Stimulated activated CD8-positive, alpha-beta memory T cell treated with anti-CD3 and anti-CD28 coated beads, Interleukin-12 subunit alpha, Interleukin-12 subunit beta, amount 100 ng/mL, for 4 hours (primary cell): Measurements from ENCODE around the gene RSPH3.
"Not testable (repeated sequence)": the region's sequence is repeated elsewhere in the genome, so short reads cannot be mapped to it uniquely, and the experiment has no call there.

Experiments used
- DNase-seq: peaks from one replicate; pipeline ENCODE4 v3.0.0-alpha.2; 2020; ENCODE audit warnings: low read depth

Gene RSPH3

DNA sequence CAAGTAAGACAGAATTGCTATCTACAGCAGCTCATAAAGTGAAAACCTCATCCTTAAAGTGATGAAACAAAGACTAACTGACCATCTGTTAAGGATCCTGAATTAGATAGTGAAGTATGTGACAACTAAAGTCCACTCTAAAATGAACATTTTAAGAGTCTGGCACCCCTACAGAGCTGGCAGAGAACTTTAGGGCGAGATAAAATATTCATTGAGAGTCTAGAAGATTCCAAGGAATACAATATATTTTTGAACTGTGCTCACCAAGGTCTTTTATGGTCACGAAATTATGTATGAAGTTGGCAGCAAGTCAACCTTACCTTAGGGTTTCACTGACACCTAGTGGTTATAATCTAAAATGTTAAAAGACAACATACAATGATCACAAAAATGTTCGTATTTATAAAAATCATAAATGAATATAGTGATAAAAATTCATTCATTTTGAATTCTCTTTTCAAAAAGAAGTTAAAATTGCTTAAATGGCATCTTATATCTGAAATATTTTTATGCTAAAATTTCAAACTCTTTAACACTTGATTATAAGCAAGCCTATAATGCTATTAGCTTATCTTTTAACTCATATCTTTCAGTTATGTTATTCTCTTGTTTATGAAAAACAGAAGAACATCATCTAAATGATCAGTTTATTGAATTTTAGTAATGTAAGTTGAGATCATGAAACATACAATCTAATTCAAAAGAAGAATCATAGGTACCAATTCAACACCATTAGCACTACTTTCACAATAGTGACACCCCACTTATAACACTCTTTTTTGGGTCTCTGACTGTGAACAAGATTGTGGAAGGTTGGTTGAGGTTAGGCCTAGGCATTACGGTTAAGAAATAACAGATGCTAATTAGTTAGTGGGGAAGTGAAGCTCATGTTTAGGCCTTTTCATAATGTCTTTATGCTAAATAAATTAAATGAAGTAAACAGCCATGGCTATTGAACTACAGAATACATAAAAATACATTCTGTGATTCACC is 27.5 kb downstream of the RSPH3 start:
- DNase-seq: no peak

DNA sequence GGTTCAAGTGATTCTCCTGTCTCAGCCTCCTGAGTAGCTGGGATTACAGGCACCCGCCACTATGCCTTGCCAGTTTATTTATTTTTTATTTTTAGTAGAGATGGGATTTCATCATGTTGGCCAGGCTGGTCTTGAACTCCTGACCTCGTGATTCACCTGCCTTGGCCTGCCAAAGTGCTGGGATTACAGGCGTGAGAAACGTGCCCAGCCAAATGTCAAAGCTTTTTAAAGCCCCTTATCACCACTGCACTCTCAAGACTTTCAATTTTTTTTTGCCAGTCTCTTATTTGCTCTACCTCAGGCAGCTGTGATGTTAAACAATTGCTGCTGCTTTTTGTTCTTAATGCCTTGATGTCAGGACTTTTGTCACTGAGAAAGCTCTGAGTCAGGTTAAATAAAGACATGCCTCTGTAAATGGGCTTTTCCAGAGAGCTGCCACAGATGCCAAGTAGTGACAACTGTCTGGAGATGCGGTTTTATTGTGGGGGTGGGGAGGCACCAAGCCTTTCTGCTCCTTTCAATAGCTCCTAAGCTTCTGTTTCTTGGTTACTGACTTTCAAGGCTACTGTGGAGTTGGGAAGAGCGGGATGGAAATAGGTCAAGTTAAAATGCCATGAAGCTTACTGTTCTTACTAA is 29.2 kb downstream of the RSPH3 start:
- DNase-seq: no peak

DNA sequence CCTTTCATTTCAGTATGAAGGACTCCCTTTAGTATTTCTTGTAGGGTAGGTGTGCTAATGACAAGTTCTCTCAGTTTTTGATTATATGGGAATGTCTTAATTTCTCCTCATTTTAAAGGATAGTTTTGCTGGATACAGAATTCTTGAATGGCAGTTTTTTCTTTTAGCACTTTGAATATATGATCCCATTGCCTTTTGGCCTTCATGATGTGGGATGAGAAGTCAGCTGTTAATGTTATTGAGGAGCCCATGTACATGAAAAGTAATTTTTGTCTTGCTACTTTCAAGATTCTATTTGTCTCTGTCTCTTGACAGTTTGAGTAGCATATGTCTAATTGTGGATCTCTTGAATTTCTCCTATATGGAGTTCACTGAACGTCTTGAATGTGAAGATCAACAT is 30.9 kb downstream of the RSPH3 start:
- DNase-seq: no peak

- DNase-seq: no peak
Measured at GRCh38 chr6:158963020-158963808, 36.8 kb downstream of the RSPH3 start.

DNA sequence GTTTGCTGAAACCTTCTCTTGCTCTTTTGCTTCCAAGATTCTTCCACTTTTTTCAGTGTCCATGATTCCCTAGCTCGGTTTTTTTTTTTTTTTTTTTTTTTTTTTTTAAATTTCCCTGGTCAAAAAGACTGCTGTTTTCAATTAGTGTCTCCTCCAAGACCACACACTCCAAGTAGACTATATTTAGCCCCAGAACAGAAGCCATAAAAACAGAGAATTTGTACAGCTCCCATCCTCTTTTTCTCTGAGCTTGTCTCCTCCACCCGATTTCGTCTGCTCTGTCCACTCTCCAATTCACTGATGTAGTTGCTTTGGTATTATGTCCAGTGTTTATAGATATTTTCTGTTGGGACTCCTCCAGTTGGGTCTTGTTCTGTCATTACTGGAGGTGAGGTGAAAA is 37.6 kb downstream of the RSPH3 start:
- DNase-seq: no peak

- DNase-seq: no peak
Measured at GRCh38 chr6:158960026-158960425, 40.0 kb downstream of the RSPH3 start.

DNA sequence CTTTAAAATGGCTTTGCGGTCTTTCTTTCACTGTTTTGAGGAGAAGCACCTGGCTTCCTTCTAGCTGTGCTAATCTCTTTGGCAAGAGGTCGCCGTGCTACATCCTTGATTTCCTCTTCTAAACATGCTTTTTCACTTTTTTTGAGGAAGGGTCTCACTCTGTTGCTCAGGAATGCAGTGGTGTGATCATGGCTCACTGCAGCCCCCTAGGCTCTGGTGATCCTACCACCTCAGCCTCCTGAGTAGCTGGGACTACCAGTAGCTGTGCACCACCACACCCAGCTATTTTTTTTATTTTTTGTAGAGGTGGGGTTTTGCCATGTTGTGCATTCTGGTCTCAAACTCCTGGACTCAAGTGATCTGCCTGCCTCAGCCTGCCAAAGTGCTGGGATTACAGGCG is 40.5 kb downstream of the RSPH3 start:
- no peak for DNase-seq

DNA sequence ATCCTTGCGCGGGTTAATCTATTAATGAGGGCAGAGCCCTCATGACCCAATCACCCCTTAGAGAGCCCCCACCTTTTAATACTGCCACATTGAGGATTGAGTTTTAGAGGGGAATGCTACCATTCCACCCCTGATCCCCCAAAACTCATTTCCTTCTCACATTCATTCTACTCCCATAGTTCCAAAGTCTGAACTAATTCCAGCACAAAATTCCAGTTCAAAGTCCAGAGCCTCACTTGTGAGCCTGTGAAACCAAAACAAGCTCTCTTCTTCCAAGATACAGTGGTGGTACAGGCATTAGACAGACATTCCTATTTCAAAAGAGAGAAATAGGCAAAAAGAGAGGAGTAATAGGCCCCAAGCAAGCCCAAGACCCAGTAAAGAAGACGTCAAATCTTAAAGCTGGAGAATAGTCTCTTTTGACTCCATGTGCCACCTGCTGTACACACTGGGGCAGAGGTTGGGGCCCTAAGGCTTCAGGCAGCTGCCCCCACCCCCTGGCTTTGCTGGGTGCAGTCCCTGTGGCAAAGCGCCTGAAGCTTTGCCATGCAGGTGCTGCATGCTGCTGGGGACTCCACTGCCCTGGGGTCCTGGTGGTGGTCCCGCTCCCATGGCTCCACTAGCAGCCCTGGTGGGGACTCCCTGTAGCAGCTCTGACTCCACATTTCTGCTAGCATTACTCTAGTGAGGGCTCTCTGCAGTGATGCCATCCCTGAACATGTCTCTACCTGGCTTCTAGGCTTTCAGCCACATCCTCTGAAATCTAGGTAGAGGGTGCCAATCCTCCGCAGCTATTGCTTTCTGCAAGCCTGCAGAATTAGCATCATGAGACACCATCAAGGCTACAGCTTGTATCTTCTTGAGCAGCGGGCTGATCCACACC is 41.3 kb downstream of the RSPH3 start:
- DNase-seq: no peak

DNA sequence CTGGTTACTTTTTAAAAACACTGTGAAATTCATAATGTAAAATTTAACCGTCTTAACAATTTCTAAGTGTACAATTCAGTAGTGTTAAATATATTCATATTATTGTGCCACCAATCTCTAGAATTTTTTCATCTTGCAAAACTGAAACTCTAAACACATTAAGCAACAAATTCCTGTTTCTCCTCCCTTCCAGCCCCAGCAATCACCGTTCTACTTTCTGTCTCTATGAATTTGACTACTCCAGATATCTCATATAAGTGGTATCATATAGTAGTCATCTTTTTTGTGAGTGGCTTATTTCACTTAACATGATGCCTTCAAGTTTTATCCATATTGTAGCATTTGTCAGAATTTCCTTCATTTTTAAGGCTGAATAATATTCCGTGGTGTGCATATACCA is 44.7 kb downstream of the RSPH3 start:
- no peak for DNase-seq

DNA sequence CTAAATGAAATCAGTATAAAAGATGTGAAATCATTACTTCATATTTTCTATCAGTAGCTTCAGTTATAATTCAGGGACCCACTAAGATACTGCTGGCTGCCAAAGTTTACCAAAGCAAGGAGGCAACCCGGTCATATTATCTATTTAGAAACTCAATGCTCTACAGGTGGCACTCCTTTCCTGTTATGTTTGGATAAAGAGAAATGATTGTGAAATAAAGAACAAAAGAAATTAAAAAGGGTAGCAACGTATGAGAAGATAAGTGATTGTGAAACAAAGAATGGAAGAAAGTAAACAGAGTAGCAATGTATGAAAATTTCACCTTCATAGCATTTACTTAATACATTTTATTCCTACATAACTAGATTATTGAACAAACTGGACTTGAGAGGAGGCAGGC is 45.2 kb downstream of the RSPH3 start:
- no peak for DNase-seq

- DNase-seq: not testable (repeated sequence)
Measured at GRCh38 chr6:158952011-158952410, 48.0 kb downstream of the RSPH3 start.

- not testable (repeated sequence) for DNase-seq
Measured at GRCh38 chr6:158951565-158951964, 48.4 kb downstream of the RSPH3 start.

DNA sequence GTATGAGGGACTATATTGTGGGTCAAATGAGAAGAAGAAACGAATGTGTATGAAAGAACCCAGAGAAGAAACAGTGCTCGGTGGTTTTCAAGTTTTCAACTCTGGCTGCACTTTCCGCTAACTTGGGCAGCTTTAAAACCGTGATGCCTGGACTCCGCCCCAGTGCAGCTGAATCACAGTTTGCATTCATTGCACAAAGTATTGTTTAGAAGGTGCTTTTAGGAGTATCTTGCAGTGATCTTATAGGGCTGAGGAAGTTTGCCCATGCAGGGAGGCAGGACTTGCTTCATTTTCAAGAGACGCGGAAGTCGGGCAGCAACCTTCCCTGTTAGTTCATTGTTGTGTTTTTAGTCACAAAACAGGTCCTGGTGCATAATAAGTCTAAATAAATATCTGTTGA is 52.7 kb downstream of the RSPH3 start:
- no peak for DNase-seq

DNA sequence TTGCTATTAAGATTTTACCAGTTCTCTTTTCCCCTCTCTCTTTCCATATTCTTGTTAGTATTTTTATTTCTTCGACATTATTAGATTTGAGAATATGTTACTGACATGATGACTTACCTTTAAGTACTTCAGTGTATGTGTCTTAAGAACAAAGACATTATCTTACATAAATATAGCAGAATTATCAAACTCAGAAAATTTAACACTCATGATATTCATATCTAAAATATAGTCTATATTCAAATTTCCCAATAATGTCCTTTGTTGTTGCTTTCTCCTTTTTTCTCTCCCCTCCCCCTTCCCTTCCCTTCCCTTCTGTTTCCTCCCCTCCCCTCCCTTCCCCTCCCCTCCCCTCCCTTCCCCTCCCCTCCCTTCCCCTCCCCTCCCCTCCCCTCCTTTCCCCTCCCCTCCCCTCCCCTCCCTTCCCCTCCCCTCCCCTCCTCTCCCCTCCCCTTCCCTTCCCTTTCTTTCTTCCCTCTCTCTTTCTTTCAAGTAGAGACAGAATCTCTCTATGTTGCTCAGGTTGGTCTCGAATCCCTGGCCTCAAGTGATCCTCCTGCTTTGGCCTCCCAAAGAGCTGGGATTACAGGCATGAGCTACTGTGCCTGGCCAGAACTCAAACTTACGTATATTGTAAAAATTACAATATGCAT is 56.5 kb downstream of the RSPH3 start:
- DNase-seq: no peak

GRCh38 chr6:158942349-158942748 is 57.7 kb downstream of the RSPH3 start:
- DNase-seq: no peak

GRCh38 chr6:158941246-158941645 is 58.8 kb downstream of the RSPH3 start:
- no peak for DNase-seq

DNA sequence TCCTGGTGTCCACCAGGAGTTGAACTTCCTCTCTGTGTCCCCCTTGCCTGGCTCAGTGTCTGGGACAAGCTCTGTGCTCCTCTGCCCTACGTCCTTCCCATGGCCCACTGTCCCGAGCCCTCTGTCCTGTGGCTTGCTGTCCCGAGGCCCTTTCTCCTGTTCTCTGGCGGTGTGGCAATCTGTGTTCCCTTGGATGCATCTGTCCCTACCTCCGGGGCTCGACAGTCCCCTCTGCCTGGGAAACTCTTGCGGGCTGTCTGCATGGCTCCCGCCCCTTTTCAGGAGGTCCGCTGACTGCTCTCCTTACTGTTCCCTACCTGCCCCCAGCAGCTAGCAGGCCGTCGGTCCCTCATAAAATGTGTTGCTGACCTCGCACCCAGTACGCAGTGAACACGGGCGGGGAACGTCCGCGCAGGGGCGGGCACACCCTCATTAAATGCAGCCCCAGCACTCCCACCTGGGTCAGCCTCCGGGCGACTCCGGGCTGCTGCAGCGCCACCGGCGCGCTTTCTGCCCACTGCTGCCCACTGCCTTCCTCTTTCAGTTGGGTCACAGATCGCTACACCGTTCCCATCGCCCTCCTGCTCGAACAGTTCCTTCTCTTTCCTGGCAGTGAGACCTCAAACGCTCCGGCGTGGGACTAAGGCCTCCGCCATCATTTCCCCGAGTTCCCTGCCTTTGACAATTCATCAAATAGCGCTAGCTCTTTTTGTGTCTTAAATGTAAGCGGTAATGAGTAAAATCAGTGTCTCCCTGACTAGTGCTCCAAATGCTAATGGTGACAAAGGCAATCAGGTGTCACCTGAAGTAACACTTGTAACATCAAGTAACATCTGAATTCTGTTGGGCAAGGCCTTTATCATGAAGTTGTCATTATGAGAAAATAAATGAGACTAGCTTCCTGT is 60.5 kb downstream of the RSPH3 start:
- DNase-seq: no peak

DNA sequence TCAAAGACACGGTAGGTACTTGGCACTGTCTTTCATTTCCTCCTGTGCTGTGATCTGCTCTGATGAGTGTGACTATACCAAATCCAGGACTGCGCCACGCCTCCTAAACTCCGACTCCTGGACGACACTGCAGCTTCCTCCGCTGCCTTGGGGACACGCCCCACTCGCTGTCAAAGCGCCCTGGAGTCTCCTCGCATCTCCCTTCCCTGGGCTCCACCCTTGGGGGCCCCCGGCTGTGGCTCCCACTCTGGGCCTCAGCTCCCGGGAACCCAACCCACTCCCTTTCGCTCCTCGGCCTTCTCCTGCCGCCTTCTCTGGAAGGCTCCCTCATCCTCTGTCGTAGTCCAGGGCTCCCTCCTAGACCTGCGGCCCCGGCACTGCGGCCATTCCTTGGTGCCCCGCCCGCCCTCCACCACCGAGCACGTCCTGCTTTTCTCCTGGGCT is 61.2 kb downstream of the RSPH3 start:
- DNase-seq: no peak

GRCh38 chr6:158938220-158938619 is 61.8 kb downstream of the RSPH3 start:
- no peak for DNase-seq

GRCh38 chr6:158934157-158934556 is 65.8 kb downstream of the RSPH3 start:
- no peak for DNase-seq
